GM21737 (cell line): Measurements from ENCODE around the gene SLC38A2.
"Not testable (repeated sequence)": the region's sequence is repeated elsewhere in the genome, so short reads cannot be mapped to it uniquely, and the experiment has no call there.

Experiments
- ATAC-seq: cut with Tn5 transposase; IDR thresholded peaks from one replicate; pipeline ENCODE4 v1.9.1; 2021; ENCODE audit warnings: mild to moderate bottlenecking, moderate library complexity; ENCODE audit not compliant: unreplicated experiment

SLC38A2 gene

DNA sequence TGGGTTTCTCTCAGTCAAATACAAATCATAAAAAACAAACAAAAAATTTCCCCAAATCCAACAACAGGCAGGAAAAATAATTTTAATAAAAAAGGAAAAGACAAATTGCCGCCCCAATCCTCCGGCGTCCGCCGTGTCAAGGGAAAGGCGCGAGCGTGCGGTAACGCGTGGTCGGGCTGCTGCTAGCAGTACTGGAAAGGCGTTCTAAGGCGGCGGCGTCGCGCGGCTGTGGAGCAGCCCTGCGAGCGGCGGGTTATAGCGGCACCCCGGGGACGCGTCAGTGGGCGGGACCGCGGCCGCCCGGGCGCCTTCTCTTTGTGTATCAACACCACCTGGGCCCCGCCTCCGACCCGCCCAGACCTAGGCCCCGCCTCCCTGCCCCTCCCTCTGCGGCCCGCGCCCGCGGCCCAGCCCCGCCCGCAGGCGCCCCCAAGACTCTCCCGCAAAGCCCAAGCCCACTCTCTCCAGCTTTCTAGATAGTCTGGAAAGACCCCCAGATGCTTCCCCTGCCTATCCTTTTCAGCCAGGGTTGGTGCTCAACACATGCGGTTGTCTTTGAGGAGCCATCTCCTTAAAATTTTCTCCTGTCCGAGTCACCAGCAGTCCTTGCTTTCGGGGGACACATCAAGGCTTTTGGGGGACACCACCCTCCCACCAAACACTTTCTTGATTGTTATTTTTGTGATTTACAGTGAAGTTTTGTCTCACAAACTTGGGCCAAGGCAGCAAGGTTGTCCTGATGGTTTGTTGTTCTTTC, at the start of gene SLC38A2:
Gene SLC38A2 (minus strand): TSS at position 230 of the 757 bp plus-strand sequence. CDS start 1,480 bp downstream, outside the sequence.
- peak; percentile 82 for ATAC-seq

DNA sequence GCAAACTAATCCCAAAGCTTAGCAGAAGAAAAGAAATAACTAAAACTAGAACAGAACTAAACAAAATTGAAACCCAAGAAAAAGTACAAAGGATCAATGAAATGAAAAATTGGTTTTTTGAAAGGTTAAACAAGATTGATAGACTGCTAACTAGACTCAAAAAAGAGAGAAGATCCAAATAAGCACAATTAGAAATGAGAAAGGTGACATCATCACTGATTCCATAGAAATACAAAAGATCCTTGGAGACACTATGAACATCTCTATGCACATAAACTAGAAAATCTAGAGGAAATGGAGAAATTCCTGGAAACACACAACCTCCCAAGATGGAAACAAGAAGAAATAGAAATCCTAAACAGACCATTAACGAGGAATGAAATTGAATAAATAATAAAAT, 47.1 kb upstream of the SLC38A2 start:
- no peak for ATAC-seq

DNA sequence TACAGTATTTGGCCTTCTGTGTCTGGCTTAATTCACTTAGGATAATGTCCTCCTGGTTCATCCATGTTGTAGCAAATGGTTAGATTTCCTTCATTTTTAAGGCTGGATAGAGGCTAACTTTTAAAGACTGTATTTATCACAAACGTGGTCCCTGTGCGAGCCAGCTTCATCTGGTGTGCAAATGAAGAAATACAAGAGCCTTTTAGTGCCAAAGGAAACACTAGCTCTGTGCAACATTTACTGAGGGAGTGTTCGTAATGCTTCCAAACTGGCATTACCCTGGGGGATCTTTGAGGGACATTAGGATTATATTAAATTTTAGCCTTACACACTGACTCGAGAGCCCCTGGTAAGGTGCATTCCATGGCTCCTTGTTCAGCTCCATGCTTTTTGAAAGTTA, 43.0 kb upstream of the SLC38A2 start:
- no peak for ATAC-seq

DNA sequence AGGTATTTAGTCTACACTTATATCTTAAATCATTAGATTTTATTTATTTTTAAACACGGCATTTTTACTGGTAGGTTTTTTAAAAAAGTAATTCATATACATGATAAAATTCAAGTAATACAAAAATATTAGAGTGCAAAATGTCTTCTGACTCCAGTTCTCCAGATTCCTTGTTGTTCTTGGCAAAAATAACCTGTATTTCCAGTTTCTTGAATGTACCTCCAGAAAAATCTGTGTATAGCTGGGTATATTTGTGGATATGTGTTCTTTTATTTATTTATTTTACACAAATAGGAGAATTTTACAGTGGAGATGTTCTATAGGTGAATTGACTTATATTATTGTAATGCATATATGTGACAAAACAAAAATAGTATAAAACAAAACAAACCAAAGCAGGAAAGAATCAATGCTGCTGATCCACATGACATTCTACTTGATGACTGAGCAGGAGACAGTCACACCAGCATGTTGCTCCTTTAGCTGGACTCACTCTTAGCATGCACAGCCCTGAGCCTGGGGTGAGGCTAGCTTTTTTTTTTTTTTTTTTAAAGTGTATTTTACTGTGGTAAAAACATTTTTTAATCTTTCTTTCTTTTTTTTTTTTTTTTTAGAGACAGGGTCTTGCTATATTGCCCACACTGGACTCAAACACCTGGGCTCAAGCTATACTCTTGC, 42.2 kb upstream of the SLC38A2 start:
- ATAC-seq = no peak

DNA sequence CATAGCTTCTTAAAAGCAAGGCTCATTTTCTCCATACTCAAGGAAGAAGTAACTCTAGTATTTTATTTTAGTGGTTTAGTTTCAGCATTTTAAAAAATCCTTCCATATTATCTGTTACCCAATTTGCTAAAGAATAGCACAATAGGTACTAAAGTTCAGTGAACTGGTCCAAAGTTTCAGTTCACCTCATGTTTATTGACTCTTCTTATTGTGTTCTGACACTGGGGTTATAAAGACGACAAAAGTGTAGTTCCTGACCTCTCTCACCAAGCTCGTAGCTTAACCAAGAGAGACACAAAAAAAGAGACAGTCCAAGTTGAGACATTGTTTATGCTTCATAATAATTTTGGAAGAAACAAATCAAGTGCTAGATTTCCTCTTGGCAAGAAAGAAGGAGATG, 40.8 kb upstream of the SLC38A2 start:
- ATAC-seq = no peak

DNA sequence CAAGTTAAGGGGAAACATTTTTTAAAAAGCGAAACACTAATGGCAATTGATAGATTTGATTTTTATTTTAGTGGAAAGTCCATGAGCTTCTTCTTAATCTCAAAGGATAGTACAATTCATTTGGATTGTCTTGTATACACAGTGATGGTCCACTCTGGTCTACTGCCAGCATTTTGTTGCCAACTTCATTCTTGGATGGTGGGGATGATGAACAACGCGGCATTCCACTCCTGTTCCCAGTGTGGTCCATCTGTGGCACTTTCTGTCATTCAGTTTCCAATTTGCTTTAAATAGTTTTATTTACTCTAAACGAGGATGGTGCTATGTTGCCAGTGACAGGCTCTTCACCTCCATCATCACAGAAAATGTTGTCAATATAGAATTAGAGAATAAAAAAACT, 40.3 kb upstream of the SLC38A2 start:
- ATAC-seq = no peak

DNA sequence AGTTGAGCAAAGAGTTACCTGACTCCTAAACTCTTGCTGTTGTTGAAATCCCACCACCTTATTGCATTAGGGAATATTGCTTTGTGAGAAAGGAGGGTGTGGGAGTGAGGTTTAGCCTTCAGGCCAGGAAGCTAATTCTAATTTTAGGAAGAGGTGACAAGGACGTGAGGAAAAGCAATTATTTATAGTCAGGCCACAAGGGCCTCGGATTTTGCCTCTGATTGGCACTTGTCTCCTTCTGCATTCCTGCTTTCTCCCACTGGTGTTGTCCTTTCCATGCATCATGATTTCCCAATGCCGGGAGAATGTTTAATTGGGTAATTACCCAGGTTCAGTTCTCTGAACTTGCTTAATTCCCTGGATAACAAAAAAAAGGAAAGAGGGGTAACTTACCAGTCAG, 37.9 kb upstream of the SLC38A2 start:
- no peak for ATAC-seq

DNA sequence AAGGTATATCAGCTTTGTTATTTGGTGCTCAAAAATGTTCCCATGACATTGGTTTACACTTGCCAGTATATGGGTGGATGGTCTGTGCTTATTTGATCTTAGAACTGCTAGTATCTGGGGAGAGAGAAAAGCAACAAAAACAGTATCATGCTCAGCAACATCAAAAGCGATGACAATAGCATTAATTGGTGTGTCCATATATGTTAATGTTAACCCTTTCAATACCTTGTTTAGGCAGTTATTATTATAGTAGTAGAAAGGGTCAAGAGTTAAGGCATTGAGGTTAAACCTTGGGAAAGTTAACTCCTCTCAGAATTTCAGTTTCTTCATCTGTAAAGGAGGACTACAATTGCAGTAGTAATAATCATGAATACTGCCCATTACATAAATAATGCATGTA, 37.4 kb upstream of the SLC38A2 start:
- ATAC-seq = no peak

DNA sequence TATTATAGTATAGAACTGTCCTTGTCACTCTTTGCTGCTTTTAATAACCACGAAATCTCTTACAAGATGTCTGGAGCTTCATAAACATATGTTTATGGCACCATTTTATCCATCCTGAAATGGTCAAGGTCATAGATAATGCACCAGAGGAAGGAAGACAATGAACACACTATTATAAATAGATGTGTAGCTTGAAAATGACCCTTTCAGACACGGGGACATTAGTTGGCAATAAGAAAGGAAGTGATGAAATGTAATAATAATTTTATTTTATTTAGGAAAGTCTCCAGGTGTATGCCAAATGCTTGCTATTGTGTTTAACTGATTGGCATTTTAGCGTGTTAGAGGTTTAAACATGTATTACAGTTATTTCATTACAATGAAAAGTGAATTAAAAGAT, 36.8 kb upstream of the SLC38A2 start:
- ATAC-seq = no peak

DNA sequence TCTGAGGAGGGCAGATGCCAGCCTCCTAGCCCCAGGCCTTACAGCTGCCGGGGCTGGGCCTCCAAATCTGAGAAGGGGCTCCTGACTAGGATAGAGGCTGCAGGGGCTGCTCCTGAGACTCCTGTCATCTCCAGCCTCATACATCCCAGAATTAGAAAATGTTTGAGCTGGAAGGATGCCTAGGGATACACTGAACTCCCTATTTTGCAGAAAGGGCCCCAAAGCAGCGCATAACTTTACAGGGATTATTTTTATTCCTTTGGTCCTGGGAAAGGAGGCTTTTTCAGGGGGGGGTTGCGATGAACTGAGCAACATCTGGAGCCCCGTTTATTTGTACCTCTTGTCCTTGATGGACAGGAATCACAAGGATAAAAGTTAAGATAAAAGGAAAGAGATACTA, 35.9 kb upstream of the SLC38A2 start:
- no peak for ATAC-seq

DNA sequence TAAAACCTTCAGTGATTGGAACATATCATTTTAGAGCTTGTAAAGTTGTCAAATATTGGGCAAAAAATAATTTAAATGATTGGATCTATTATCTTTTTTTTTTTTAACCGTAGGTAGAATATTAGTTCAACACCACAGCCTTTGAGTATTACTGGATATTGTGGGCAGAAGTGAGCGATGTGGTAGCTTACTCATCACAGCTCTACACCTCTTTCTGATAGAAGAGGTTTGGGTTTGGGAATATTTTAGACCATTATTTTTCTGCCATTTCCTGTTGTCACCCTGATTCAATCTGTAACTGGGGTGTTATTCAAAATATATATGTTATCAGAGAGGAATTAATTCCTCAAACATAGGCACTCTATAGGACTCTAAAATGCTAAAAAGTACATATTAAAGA, 34.8 kb upstream of the SLC38A2 start:
- ATAC-seq = no peak

DNA sequence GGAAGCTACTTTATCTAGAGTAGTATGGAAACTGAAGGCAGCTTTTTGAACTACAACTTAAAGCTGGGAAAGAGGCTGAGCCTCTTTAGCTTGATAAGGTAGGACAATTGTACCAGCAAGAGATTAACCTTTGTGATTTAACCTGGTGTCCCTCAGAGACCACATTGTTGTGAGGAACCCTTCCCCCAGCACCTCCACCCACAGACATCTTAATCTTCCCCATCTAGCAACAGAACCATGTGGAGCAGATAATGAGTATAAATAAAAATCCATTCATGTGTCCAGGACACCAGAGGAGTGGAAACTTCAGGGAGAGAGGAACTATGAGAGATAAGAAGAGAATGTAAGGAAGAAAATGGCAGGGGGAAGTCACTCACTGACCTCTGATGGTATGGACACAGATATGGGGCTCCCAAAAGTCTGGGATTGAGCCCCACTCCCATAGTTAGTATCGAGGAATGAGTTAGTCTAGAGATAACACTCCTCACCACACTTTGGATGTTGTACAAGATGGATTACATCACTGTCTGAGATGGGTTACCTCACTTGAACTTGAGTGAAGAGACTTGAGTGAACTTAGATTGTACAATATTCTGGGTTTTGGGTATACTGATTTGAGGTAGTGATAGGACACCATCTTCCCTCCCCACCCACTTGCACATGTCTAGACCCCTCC, 33.9 kb upstream of the SLC38A2 start:
- ATAC-seq = no peak

DNA sequence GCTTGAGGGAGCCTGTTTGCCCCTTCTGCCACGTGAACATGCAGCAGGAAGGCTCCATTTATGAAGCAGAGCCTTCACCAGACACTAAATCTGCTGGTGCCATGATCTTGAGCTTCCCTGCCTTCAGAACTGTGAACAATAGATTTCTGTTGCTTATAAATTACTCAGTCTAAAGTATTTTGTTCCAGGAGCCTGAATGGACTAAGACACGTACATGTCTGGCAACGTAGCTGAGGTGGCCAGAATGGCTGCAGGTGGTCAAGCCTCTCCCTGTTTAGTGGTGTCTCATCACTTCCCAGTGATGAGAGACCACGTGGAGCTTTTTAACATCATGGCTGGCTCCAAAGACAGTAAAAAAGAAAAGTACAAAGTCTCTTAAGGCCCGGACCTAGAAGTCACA, 32.2 kb upstream of the SLC38A2 start:
- no peak for ATAC-seq

DNA sequence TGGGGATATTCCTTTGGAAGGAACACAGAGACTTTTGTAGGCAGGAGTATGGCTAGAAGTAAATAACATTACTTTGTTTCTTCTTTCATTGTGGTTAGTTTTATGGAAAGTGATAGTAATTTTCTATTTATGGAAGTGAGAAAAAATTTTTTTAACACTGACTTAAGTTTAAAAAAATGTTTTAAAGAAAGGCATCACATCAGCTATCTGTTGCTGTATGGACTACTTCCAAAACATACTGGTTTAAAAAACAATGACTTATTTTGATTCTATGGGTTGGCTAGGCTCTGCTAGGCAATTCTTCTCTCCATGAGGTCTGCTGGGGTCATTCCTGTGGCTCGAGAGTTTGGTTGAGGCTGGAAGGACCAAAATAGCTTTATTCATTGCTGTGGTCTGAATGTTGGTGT, 31.7 kb upstream of the SLC38A2 start:
- no peak for ATAC-seq

DNA sequence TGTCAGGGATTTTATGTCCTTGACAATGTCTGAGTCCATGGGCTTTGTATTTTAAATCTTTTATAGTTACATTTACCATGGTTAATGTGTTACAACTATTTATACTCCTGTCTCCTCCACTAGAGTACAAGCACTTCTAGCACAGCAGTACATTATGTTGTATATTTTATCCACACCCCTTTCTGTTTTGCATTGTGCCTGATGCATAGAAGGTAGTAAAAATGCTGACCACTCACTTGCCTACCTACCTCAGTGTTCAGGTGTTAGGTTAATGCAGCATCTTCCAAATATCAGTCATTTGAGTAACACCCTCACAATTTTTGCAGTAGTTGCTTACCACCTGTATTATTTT, 31.1 kb upstream of the SLC38A2 start:
- no peak for ATAC-seq

DNA sequence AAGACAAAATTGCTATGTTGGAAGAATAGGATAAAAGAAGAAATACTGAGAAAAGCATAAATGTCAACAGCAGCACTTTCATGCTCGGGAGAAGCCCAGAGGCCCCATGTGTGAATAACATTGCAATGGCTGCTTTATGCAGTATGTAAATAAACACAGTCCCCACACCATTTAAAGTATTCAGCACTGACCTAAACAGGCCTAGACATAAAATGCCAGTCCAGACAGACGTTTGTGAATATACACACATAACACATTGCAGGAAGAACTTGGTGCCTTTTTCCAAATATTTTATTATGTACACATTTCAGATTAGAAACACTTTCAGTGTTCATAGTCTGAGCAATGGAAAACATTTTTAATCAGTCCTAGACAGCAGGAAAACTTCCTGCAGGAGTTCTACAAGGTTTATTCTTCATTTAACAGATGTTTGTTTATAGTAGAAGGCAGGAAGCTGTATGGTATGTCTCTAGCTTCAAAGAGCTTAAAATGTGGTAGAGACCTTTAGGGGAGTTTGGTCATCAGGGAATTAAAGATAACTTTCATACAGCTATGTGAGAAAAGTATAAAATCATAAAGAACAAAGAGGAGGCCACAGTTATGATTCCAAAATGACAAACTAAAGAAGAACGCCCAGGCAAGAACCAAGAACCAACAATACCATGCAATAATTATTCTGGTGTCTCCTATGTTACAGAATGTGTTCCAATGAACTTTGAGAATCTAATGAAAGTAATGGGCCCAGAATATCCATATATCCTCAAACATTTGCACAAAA, 30.6 kb upstream of the SLC38A2 start:
- ATAC-seq = no peak

DNA sequence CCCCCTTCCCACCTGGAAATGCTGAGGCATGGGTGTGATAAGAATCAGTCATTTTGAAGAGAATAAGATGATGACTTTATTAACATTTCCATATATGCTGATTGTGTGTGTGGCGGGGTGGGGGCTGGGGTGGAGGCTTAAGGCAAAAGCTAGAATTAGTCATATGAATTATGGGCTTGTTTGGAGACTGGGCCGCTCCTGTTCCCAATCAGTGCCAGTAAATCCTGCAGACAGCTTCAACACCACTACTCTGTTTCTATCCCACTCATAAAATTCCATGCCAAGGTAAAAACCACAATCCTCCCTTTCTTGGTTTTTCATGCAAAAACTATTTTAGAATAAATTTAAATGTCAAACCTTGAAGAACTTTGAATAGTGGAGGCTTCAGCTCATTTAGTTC, 29.9 kb upstream of the SLC38A2 start:
- ATAC-seq = no peak

DNA sequence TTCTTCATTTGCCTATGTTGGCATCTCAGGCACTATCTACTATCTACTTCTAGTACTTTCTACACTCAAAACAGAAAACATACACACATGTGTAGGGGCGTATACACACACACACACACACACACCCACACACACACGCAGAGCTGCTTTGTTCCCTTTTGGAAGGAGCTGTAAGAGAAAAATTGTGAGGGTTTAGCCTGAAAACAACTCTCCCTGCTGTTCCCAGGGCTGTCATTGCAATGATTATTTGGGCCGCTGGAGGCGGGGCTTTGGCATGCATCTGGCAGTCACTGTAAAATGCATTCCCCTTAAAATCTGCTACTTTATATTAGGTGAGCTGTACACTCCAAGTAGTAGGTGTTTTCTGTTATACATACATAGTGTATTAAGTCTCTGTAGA, 29.1 kb upstream of the SLC38A2 start:
- ATAC-seq = no peak

DNA sequence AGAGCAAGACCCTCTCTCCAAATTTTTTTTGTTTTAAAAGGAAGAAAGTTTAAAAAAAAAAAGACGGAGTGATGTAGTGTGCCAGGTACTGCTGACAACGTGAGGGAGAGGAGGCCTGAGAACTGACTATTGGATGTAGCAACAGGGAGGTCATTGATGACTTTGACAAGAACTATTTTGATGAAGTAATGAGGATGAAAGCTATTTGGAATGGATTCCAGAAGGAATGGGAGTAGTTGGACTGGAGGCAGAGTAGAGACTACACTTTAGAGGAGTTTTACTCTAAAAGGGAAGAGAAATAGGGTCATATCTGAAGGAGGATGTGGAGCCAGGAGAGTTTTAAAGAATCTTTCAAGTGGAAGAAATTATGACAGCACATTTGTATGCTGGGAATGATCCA, 27.8 kb upstream of the SLC38A2 start:
- ATAC-seq = no peak

DNA sequence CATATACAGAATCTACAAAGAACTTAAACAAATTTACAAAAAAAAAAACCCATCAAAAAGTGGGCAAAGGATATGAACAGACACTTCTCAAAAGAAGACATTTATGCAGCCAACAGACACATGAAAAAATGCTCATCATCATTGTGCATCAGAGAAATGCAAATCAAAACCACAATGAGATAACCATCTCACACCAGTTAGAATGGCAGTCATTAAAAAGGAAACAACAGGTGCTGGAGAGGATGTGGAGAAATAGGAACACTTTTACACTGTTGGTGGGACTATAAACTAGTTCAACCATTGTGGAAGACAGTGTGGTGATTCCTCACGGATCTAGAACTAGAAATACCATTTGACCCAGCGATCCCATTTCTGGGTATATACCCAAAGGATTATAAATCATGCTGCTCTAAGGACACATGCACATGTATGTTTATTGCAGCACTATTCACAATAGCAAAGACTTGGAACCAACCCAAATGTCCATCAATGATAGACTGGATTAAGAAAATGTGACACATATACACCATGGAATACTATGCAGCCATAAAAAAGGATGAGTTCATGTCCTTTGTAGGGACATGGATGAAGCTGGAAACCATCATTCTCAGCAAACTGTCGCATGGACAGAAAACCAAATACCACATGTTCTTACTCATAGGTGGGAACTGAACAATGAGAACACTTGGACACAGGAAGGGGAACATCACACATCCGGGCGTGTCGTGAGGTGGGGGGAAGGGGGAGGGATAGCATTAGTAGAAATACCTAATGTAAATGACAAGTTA, 27.1 kb upstream of the SLC38A2 start:
- not testable (repeated sequence) for ATAC-seq

DNA sequence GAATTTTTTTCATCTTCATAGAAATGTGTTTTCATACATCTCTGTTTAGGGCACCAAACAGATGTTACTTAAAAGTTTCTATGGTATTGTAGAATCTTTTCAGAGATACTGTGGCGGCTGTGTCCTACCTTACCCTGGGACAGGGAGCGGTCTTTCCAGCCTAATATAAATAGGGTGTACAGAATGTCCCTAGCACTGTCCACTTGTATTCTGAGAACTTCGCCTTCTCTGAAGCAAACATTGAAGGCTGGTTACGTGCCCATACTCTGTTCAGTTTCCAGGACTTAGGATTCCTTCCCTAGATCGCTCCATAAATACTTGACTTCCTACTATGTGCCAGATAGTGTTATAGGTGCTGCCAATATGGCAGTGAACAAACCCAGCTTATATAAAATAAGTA, 24.3 kb upstream of the SLC38A2 start:
- ATAC-seq = no peak
